ENCODE data around the gene IRF2BP2.

- TF ChIP-seq EZH2 (IDR thresholded peaks at IDR 0.05) (no peak), POLR2AphosphoS5 (IDR thresholded peaks at IDR 0.05; ENCODE audit: borderline replicate concordance, low read depth, low read length) (no peak)
These were observed 35.5 kb upstream of the IRF2BP2 start for GRCh38 chr1:234645474-234645953.

All from SK-N-MC (cell line).